SK-N-SH (cell line): ENCODE results near the gene BAK1. TPM values are rescaled to one million over a fixed set of nuclear protein-coding genes. Genes with fewer than 3 reads are reported as not detected.

Experiments
- CTCF ChIA-PET: fragments of 300-600, 350-600 bp; formaldehyde crosslinking; extraction: SDS; loops from one replicate; lab custom pipeline; 2021; lab: Yijun Ruan, JAX
- POLR2A ChIA-PET: fragments of 350-600 bp; sonication (Branson Sonifier 250); formaldehyde crosslinking; extraction: SDS; loops from one replicate; lab custom pipeline; 2020; ENCODE audit warnings: antibody characterized with exemption, inconsistent platforms; lab: Yijun Ruan, JAX
- DNase-seq: peaks from one replicate; pipeline ENCODE4 v3.0.0; 2012
- H2AFZ ChIP-seq: fragments of 200-600 bp; sonication (generic); 2 replicates; pipeline ENCODE4 v1.8.1; 2016; ENCODE audit warnings: antibody characterized with exemption, mild to moderate bottlenecking, low read depth
- H3F3A ChIP-seq: fragments of 200-600 bp; sonication (generic); replicated peaks from 2 replicates; pipeline ENCODE3; 2016; ENCODE audit warnings: antibody characterized with exemption, mild to moderate bottlenecking; ENCODE audit not compliant: insufficient read depth
- H3K27ac ChIP-seq, 2 experiments: fragments of 200-500 bp in 1 of 2; fragments of 200-600 bp in 1 of 2; sonication (Bioruptor generic) in 1 of 2; sonication (generic), shearing (Covaris generic) in 1 of 2; 2 replicates each; pipeline versions ENCODE4 v1.5.1 to v1.6.1; 2014 to 2016; ENCODE audit warnings: low read depth in 2 of 2, inconsistent platforms in 1 of 2, low read length in 1 of 2, mild to moderate bottlenecking in 1 of 2, mixed read lengths in 1 of 2
- H3K27me3 ChIP-seq: fragments of 200-600 bp; sonication (generic), shearing (Covaris generic); 2 replicates; pipeline ENCODE4 v1.6.1; 2016; ENCODE audit warnings: mixed run types; ENCODE audit not compliant: insufficient read depth
- H3K36me3 ChIP-seq, 2 experiments: fragments of 200-500 bp in 1 of 2; fragments of 200-600 bp in 1 of 2; sonication (Bioruptor generic) in 1 of 2; sonication (generic) in 1 of 2; replicated peaks in 1 of 2; 2 replicates each; pipeline versions ENCODE3 to v1.5.1; 2014 to 2016; ENCODE audit warnings: low read length in 1 of 2, mild to moderate bottlenecking in 1 of 2; ENCODE audit not compliant: insufficient read depth in 2 of 2, control insufficient read depth in 1 of 2
- H3K4me1 ChIP-seq, 2 experiments: fragments of 200-500 bp in 1 of 2; fragments of 200-600 bp in 1 of 2; sonication (Bioruptor generic) in 1 of 2; sonication (generic), shearing (Covaris generic) in 1 of 2; 2 replicates each; pipeline versions ENCODE4 v1.5.1 to v1.6.1; 2014 to 2016; ENCODE audit warnings: low read depth in 1 of 2, low read length in 1 of 2, mixed run types in 1 of 2; ENCODE audit not compliant: insufficient read depth in 2 of 2, control insufficient read depth in 1 of 2
- H3K4me2 ChIP-seq: fragments of 200-600 bp; sonication (generic), shearing (Covaris generic); 2 replicates; pipeline ENCODE4 v1.6.1; 2017; ENCODE audit warnings: mixed run types
- H3K4me3 ChIP-seq, 2 experiments: fragments of 200-500 bp in 1 of 2; fragments of 200-600 bp in 1 of 2; sonication (Bioruptor generic) in 1 of 2; sonication (generic), shearing (Covaris generic) in 1 of 2; 2 replicates each; pipeline versions ENCODE4 v1.5.1 to v1.8.1; 2014 to 2016; ENCODE audit warnings: low read depth in 2 of 2, inconsistent platforms in 1 of 2, low read length in 1 of 2, mild to moderate bottlenecking in 1 of 2, mixed read lengths in 1 of 2, moderate library complexity in 1 of 2
- H3K79me2 ChIP-seq: fragments of 200-600 bp; sonication (generic); 2 replicates; pipeline ENCODE4 v1.8.1; 2017; ENCODE audit warnings: mild to moderate bottlenecking; ENCODE audit not compliant: insufficient read depth
- H3K9ac ChIP-seq: fragments of 200-600 bp; sonication (generic); 2 replicates; pipeline ENCODE4 v1.6.1; 2017; ENCODE audit warnings: mixed run types
- H3K9me2 ChIP-seq: fragments of 200-600 bp; sonication (generic); 2 replicates; pipeline ENCODE4 v1.6.1; 2017; ENCODE audit warnings: mixed run types
- H3K9me3 ChIP-seq: fragments of 200-600 bp; sonication (generic); 2 replicates; pipeline ENCODE4 v1.6.1; 2017; ENCODE audit warnings: mixed run types, mild to moderate bottlenecking, moderate library complexity
- H4K20me1 ChIP-seq: fragments of 200-600 bp; sonication (generic); 2 replicates; pipeline ENCODE4 v1.6.1; 2017; ENCODE audit warnings: mild to moderate bottlenecking, mixed run types; ENCODE audit not compliant: insufficient read depth
- CTCF ChIP-seq: fragments of 200-600 bp; sonication (generic); IDR thresholded peaks from 2 replicates; pipeline ENCODE4 v1.6.1; 2017; ENCODE audit warnings: antibody characterized with exemption, mild to moderate bottlenecking, moderate library complexity
- IRF3 ChIP-seq: fragments of 150-350 bp; IDR thresholded peaks from 2 replicates; pipeline ENCODE4 v1.6.1; 2016; ENCODE audit warnings: mild to moderate bottlenecking, low read depth, low read length
- TAF1 ChIP-seq: IDR thresholded peaks from 2 replicates; pipeline ENCODE4 v1.6.1; 2012; ENCODE audit warnings: low read depth, mild to moderate bottlenecking, low read length, moderate library complexity, borderline replicate concordance
- ZBTB33 ChIP-seq: IDR thresholded peaks from 2 replicates; pipeline ENCODE4 v1.4.0; 2012; ENCODE audit warnings: low read depth, borderline replicate concordance
- WGBS: methylation state at CpG from one replicate; pipeline ENCODE4 v1.1.6; 2017; ENCODE audit warnings: low lambda C conversion rate; 5-methylcytosine and 5-hydroxymethylcytosine counted together
- polyA plus RNA-seq, 3 experiments: library from polyadenylated mRNA; depleted of rRNA; stranded (reverse); fragments of >200 nt; gene quantifications; 2 replicates each; pipeline ENCODE4 v1.2.3, GENCODE V29; 2012
- TF ChIP-seq, protein P1 (sequence below): IDR thresholded peaks from 2 replicates; pipeline ENCODE4 v1.4.0; 2012; ENCODE audit warnings: low read depth
- TF ChIP-seq, protein P2 (sequence below): IDR thresholded peaks from 2 replicates; pipeline ENCODE4; 2012

The BAK1 gene
- polyA plus RNA-seq, 1 of the 3 experiments (the other 2 are of a cell fraction), result 15.4 TPM

DNA sequence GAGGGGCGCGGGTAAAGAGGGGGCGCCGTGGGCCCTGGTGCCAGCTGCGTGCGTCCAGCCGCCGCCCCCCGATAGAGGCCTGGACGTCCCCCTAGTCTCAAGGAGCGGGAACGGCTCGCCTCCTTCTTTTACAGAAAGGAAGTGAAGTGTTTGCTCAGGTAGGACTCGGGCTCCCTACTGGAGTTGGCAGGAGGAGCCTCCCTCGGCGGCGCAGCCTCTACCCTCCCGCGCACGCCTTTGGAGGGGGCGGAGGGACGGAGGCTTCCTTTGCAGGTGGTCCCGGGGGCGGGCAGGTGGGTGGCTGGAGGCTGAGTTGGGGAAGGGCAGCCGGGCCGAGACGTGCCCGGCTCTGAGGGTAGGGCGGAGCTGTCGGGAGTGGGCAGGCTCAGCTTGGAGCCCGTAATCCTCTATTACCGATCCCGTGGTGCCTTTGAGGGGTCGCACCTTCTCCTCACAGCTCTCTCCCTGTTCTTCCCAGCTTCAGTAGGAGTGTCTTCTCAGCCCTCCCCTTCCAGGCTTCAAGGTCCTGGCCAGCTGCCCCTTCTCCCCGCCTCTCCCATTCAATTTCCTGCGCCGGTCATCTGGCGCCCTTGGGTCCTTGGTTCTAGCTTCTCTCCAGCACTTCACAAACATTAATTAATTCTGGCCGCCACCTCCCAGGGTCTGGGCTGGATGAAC is 41.8 kb upstream of the BAK1 start:
- peaks cover 0 to 19% of the 10 kb centered on the region in 2 experiments; a peak in 1 of 4 replicates for H3K4me1 ChIP-seq
- no peak overlapping the region; a peak in 1 of 4 replicates for H3K27ac ChIP-seq
- H3K4me2 ChIP-seq, result peak overlapping the region; percentile 90
- H2AFZ ChIP-seq, result no peak overlapping the region
- H3K79me2 ChIP-seq, result no peaks in the 10 kb centered on the region
- peak overlapping the region; percentile 28; the same call in 1 of the 2 replicates for H3K9ac ChIP-seq
- no peaks in the 10 kb centered on the region for H3K27me3 ChIP-seq
- POLR2A ChIA-PET, result interaction anchor here (1.3 to 1.7 kb wide), 3 partner anchors 11 to 15 kb away, joined by 3 to 11 read pairs (median 7); no protein-coding TSS in a partner anchor
- no peaks in the 10 kb centered on the region for H3K9me3 ChIP-seq
- CTCF ChIA-PET, result interaction anchor here (0.8 to 3.3 kb wide), 9 partner anchors 10 to 433 kb away, joined by 3 to 18 read pairs (median 7); partner anchors contain the start of gene UQCC2
- H3K36me3 ChIP-seq, result no peaks in the 10 kb centered on the region
- TF ChIP-seq, protein P1, sequence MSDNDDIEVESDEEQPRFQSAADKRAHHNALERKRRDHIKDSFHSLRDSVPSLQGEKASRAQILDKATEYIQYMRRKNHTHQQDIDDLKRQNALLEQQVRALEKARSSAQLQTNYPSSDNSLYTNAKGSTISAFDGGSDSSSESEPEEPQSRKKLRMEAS, result no peak
- no peak for TF ChIP-seq IRF3
- TF ChIP-seq ZBTB33, result no peak
- TF ChIP-seq, protein P2, sequence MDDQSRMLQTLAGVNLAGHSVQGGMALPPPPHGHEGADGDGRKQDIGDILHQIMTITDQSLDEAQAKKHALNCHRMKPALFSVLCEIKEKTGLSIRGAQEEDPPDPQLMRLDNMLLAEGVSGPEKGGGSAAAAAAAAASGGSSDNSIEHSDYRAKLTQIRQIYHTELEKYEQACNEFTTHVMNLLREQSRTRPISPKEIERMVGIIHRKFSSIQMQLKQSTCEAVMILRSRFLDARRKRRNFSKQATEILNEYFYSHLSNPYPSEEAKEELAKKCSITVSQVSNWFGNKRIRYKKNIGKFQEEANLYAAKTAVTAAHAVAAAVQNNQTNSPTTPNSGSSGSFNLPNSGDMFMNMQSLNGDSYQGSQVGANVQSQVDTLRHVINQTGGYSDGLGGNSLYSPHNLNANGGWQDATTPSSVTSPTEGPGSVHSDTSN, result no peak
- no peak for TF ChIP-seq TAF1
- TF ChIP-seq CTCF, result no peak
- TF ChIP-seq, all 33 proteins: peak for 0
- no peaks in the 10 kb centered on the region for H3K9me2 ChIP-seq
- DNase-seq, result no peak
- peak overlapping the region; percentile 57 to 58 for H3K4me3 ChIP-seq
- 68% methylated on average over 16 of the region's 39 CpGs for WGBS
- H3F3A ChIP-seq, result peaks cover 6% of the 10 kb centered on the region
- no peaks in the 10 kb centered on the region for H4K20me1 ChIP-seq
